Measurements from ENCODE around the gene MAPRE2.

- TF ChIP-seq POLR2A (IDR thresholded peaks at IDR 0.05; ENCODE audit: low read depth) (no peak), EP300 (IDR thresholded peaks at IDR 0.05) (no peak)
- TF ChIP-seq, protein P1, sequence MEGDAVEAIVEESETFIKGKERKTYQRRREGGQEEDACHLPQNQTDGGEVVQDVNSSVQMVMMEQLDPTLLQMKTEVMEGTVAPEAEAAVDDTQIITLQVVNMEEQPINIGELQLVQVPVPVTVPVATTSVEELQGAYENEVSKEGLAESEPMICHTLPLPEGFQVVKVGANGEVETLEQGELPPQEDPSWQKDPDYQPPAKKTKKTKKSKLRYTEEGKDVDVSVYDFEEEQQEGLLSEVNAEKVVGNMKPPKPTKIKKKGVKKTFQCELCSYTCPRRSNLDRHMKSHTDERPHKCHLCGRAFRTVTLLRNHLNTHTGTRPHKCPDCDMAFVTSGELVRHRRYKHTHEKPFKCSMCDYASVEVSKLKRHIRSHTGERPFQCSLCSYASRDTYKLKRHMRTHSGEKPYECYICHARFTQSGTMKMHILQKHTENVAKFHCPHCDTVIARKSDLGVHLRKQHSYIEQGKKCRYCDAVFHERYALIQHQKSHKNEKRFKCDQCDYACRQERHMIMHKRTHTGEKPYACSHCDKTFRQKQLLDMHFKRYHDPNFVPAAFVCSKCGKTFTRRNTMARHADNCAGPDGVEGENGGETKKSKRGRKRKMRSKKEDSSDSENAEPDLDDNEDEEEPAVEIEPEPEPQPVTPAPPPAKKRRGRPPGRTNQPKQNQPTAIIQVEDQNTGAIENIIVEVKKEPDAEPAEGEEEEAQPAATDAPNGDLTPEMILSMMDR (IDR thresholded peaks at IDR 0.05) = no peak
These were observed 133.0 kb downstream of the MAPRE2 start for GRCh38 chr18:35174093-35174731.
